Nephron progenitor cell (in vitro differentiated cells): ENCODE measurements around the gene KLHL29.

Experiments used
- DNase-seq: peaks from one replicate; pipeline ENCODE4 v3.0.0; 2021
- H3K27ac Mint-ChIP-seq: 2 replicates; pipeline ENCODE4 v1.8.0; 2021; ENCODE audit warnings: mild to moderate bottlenecking, moderate library complexity, mixed read lengths
- H3K27me3 Mint-ChIP-seq: 2 replicates; pipeline ENCODE4 v1.8.0; 2021; ENCODE audit warnings: mild to moderate bottlenecking, low read depth, mixed read lengths; ENCODE audit not compliant: poor library complexity
- H3K36me3 Mint-ChIP-seq: 2 replicates; pipeline ENCODE4 v1.8.0; 2021; ENCODE audit warnings: low read depth, mixed read lengths
- H3K4me1 Mint-ChIP-seq: 2 replicates; pipeline ENCODE4 v1.8.0; 2021; ENCODE audit warnings: mixed read lengths
- H3K4me3 Mint-ChIP-seq: 2 replicates; pipeline ENCODE4 v1.8.0; 2021; ENCODE audit warnings: mild to moderate bottlenecking, moderate library complexity, mixed read lengths
- H3K9me3 Mint-ChIP-seq: 2 replicates; pipeline ENCODE4 v1.8.0; 2021; ENCODE audit warnings: mild to moderate bottlenecking, moderate library complexity, mixed read lengths
- CTCF ChIP-seq: fragments of 200-600 bp; sonication (generic); IDR thresholded peaks from 2 replicates; pipeline ENCODE4 v1.5.0; 2021; ENCODE audit warnings: antibody characterized with exemption

Gene KLHL29

GRCh38 chr2:23528690-23529089, 143.7 kb downstream of the KLHL29 start:
- TF ChIP-seq CTCF = no peak
- H3K36me3 Mint-ChIP-seq = no peaks in the 10 kb centered on the region
- H3K4me1 Mint-ChIP-seq = peaks cover 55% of the 10 kb centered on the region
- peaks cover 7% of the 10 kb centered on the region for H3K27me3 Mint-ChIP-seq
- no peak overlapping the region for H3K27ac Mint-ChIP-seq
- no peak for DNase-seq
- H3K9me3 Mint-ChIP-seq = no peaks in the 10 kb centered on the region
- H3K4me3 Mint-ChIP-seq = no peak overlapping the region

GRCh38 chr2:23529659-23530058, 144.7 kb downstream of the KLHL29 start:
- DNase-seq = no peak
- no peak for TF ChIP-seq CTCF
- Mint-ChIP-seq H3K4me3 (no peak overlapping the region), H3K27ac (no peak overlapping the region), H3K9me3 (no peaks in the 10 kb centered on the region), H3K4me1 (peaks cover 55% of the 10 kb centered on the region), H3K27me3 (peaks cover 6% of the 10 kb centered on the region), H3K36me3 (no peaks in the 10 kb centered on the region)

- Mint-ChIP-seq H3K27ac (no peak overlapping the region), H3K9me3 (no peaks in the 10 kb centered on the region), H3K4me3 (no peak overlapping the region), H3K36me3 (no peaks in the 10 kb centered on the region), H3K4me1 (peaks cover 50% of the 10 kb centered on the region), H3K27me3 (peaks cover 2% of the 10 kb centered on the region)
- TF ChIP-seq CTCF = no peak
- DNase-seq = no peak
Observed at GRCh38 chr2:23530206-23530908, 145.4 kb downstream of the KLHL29 start.

- Mint-ChIP-seq H3K36me3 (no peaks in the 10 kb centered on the region), H3K4me3 (no peak overlapping the region), H3K4me1 (peaks cover 50% of the 10 kb centered on the region), H3K27me3 (peaks cover 2% of the 10 kb centered on the region), H3K27ac (no peak overlapping the region), H3K9me3 (no peaks in the 10 kb centered on the region)
- no peak for TF ChIP-seq CTCF
- no peak for DNase-seq
Observed at GRCh38 chr2:23530909-23531276, 145.9 kb downstream of the KLHL29 start.

- Mint-ChIP-seq H3K4me3 (no peak overlapping the region), H3K4me1 (peaks cover 46% of the 10 kb centered on the region)
Observed at GRCh38 chr2:23531280-23531679, 146.3 kb downstream of the KLHL29 start.

More at GRCh38 chr2:23531280-23531679, 146.3 kb downstream of the KLHL29 start:
- TF ChIP-seq CTCF = no peak
- Mint-ChIP-seq H3K27me3 (peaks cover 2% of the 10 kb centered on the region), H3K9me3 (no peaks in the 10 kb centered on the region), H3K36me3 (no peaks in the 10 kb centered on the region), H3K27ac (no peak overlapping the region)
- DNase-seq = no peak
